NCI-H1417 (cell line): ENCODE results near the gene SH3BP5.
"Not testable (repeated sequence)": the region's sequence is repeated elsewhere in the genome, so short reads cannot be mapped to it uniquely, and the experiment has no call there.

Source experiments
- DNase-seq, 3 experiments: peaks; one replicate each; lab custom pipeline; 2025; lab: John Stamatoyannopoulos, UW

SH3BP5 gene, protein sequence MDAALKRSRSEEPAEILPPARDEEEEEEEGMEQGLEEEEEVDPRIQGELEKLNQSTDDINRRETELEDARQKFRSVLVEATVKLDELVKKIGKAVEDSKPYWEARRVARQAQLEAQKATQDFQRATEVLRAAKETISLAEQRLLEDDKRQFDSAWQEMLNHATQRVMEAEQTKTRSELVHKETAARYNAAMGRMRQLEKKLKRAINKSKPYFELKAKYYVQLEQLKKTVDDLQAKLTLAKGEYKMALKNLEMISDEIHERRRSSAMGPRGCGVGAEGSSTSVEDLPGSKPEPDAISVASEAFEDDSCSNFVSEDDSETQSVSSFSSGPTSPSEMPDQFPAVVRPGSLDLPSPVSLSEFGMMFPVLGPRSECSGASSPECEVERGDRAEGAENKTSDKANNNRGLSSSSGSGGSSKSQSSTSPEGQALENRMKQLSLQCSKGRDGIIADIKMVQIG

DNA sequence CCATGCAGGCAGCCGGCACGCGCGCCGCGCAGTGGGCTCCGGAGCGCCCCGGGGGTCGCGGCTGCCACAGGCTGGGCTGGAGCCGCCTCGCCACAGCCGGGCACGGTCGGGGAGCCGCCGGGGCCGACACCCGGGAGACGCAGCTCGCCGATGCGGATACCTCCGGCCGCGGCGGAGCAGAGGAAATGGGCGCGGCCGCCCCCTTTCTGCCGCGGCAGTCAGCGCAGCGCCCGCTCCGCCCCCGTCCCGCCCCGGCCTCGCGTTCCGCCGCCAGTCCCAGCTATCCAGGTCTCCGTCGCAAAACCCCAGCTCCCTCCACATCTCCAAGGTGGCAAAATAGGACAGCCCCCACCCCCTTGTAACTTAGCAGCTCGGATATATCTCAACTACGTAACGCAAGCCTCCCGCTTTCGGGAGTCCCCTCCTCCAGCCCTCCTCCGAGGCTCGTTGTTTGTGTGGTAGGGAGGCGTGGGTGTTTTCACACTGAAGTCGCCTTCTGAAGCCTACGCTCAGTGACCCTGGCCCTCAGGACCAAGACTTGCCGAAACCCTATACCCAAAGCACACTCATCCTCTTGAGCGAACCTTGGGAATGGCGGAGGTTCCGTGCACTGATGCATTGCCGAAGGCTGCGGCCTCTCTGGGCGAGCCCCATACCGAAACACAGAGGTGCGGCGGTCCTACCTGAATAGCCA lies at the start of gene SH3BP5:
Gene SH3BP5 (minus strand): TSS at position 182 of the 694 bp plus-strand sequence. CDS start 178 bp downstream, at position 4.
- DNase-seq: peak; percentile 29 to 75 (median 70)

DNA sequence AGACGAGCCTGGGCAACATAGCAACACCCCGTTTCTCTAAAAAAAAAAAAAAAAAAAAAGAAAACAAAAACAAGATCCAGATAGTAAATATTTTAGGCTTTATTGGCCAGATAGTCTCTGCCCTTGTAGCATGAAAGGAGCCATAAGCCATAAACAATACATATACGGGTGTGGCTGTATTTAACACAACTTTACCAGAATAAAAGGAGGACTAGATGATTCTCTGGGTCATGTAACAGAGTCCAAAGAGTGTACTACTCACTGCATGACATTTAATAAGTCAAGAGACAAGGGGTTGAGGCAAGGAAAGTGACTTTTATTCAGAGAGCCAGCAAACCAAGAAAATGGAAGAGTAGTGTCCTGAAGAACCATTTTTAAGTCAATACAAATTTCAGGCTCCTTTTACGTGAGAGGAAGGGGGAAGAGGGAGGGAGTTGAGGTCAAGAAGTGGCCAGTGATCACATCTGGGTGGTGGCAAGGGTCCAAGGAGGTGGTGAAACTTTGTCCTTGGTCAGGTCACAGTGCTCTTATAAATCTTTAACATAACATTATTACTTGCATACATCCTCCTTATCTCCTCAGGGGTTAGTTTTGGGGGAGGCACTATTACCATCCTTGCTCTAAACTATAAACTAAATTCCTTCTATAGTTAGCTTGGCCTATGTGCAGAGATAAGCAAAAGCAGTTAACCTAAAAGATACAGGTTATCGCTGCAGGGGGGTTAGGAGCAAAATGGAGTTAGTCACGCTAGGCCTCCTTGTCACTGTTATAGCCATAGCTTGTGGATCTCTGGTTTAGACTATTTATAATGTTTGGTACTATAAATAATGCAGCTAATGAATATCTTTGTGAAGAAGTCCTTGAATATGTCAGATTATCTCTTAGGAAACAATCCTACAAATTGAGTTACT lies 48.8 kb upstream of the SH3BP5 start:
- no peak for DNase-seq

GRCh38 chr3:15377961-15378791 lies 45.8 kb upstream of the SH3BP5 start:
- DNase-seq: peak; percentile 77 to 93 (median 83)

DNA sequence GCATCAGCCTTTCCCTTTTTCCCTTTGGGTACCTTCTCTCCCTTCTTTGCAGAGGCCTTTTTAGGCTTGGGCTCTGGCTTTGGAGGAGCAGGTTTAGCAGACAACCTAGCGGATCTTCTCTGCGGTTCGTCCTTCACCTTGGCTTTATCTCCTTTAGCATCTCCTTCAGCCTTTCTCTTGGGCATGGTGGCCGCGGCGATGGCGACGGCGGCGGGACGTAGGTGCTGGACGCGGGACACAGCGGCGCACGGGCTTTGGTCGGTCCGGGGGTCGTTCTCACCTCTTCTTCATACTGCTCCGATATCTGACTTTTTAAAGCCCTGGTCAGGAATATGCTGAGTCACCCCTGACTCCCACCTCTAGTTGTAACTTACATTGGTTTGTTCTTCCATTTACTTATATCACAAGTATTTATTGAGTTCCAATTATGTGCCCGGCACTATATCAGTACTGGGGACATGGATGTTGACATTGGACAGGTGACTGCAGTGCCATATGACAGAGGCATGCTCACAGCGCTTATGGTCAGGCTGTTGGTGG lies 43.1 kb upstream of the SH3BP5 start:
- no peak for DNase-seq

DNA sequence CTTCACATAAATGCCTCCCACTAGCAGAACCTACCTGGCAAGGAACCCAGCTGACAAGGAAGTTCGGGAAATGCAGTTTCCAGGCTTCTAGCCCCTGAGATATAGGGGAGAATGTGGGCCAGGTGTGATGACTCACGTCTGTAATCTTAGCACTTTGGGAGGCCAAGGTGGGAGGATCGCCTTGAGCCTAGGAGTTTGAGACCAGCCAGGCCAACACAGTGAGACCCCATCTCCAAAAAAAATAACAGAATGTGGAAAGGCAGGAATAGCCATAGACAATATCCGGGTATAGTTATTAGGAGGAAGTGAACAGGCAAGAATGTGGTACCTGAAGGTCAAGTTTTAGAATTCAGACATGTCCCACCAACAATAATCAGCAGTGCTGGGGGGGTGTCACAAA lies 40.5 kb upstream of the SH3BP5 start:
- no peak for DNase-seq

DNA sequence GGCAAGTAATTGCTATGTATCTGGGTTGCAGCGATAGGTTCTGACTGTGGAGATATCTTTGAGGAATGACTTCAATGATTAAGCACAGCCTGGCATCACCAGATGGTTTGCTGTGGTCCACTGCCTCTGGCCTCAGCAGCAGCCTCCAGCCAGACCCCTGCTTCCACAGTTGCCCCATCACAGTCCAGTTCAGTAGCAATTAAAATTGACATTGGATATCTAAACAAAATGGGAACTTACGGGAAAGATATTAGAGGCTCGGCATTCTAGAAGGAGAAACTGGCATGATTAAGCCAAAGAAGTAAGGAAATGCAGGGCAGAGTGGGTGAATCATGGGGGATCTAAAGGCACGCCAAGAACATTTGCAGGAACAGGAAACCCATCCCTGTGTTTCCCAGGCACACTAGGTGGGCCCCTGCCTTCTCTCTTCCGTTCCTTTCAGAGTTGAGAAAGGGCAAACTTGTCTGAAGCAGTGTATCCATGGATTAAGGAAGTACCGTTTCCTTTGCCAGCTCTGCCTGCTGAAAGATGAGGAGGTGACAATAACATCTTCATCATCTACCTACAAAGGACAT lies 36.3 kb upstream of the SH3BP5 start:
- DNase-seq: no peak

DNA sequence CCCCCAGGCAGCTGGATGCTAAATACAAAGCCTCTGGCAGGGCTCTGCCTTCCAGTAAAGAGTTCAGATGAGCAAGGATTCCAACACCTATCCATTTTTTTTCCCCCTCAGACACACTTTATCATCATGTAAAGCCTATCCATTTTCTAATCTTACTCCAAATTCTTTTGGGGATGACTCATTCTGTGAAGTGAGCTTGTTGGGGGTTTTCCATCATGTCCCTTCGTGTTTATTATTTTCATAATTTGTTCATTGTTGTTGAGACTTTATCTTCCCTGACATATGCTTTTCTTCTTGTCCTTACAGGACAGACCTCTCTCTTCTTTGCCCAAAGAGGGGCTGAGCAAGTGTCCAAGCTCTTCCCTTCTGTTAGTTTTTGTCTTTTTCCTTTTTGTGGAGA lies 34.7 kb upstream of the SH3BP5 start:
- DNase-seq: no peak

DNA sequence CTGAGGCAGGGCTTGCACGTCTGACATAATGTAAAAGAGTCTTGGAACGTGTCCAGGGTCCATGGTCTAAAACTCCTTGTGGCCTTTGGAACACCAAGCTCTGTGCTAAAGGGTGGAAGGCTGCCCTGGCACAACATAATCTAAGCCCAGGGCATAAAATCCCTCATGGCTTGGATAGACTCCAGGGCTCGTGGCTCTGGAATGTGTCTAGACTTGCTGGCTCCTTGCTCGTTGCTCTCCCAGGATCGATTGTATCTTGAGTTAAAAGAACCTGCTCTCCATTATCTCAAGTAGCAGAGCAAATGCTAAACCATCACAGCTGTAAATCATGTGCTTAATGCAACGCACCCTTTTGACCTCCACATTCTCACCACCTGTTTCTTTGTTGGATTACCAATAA lies 31.7 kb upstream of the SH3BP5 start:
- DNase-seq: peak in 1 of 3 experiments; percentile 10

- DNase-seq: no peak
These were observed 29.3 kb upstream of the SH3BP5 start for GRCh38 chr3:15361494-15362214.

- no peak for DNase-seq
These were observed 28.6 kb upstream of the SH3BP5 start for GRCh38 chr3:15360788-15361493.

- DNase-seq: no peak
These were observed 27.5 kb upstream of the SH3BP5 start for GRCh38 chr3:15359677-15360397.

DNA sequence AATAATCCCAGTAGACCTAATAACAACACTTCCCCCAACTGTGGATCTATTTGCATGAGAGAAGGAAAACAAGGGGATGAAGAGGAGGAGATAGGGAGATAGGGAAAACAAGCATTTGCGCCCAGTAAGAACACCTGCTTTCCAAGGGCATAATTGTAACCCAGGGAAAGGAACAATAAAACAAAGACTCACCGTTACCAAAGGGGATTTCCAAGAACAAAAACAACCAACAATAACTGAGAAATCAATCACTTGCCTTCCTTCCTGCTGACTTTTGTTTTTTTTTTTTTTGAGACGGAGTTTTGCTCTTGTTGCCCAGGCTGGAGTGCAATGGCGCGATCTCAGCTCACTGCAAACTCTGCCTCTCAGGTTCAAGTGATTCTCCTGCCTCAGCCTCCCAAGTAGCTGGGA lies 24.3 kb upstream of the SH3BP5 start:
- DNase-seq: peak in 1 of 3 experiments; percentile 58

DNA sequence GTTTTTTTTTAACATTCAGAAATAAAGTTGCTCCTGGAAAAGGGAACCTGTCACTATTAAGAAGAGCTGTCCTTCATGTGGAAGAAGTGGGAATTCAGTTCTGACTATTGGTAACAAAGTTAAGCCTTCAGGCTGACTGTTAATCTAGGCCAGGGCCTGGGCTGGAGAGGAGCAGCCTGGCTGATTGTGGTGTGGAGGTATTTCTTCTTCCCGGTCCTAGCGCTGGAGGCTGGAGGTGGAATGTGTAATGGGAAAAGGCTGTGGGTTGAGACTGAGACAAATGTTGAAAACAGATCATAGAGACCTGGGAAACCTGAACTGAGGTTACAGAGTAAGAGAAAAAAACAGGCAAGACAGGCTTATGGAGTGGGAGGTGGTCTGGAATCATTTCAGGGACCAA lies 23.8 kb upstream of the SH3BP5 start:
- DNase-seq: no peak

- no peak for DNase-seq
These were observed 22.7 kb upstream of the SH3BP5 start for GRCh38 chr3:15355086-15355485.

DNA sequence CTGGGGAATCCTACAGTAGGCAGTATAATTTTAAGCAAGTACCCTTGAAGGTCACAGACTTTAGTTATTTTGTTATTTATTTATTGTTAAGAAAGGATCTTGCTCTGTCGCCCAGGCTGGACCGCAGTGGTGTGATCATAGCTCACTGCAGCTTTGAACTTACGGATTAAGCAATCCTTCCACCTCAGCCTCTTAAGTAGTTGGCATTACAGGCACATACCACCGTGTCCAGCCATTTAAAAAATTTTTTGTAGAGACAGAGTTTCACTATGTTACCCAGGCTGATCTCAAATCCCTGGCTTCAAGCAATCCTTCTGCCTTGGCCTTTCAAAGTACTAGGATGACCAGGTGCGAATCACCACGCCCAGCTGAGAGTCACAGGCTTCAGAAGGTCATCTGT lies 22.1 kb upstream of the SH3BP5 start:
- no peak for DNase-seq

DNA sequence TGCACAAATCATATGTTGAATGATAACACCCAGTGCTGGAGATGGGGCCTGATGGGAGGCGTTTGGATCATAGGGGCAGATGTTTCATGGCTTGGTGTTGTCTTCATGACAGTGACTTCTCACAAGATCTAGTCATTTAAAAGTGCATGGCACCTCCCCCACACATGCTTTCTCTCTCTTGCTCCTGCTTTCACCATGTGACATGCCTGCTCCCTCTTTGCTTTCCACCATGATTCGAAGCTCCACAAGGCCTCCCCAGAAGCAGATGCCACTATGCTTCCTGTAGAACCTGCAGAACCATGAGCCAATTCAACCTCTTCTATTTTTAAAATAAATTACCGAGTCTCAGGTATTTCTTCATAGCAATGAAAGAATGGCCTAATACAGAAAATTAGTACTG lies 17.8 kb upstream of the SH3BP5 start:
- no peak for DNase-seq

DNA sequence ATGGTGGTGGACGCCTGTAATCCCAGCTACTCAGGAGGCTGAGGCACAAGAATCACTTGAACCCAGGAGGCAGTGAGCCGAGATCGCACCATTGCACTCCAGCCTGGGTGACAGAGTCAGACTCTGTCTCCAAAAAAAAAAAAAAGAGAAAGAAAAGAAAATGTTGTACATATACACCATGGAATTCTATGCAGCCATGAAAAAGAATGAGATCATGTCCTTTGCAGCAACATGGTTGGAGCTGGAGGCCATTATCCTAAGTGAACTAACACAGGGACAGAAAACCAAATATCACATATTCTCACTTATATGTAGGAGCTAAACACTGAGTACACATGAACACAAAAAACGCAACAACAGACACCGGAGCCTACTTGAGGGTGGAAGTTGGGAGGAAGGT lies 17.1 kb upstream of the SH3BP5 start:
- DNase-seq: not testable (repeated sequence)

GRCh38 chr3:15348246-15348645 lies 15.9 kb upstream of the SH3BP5 start:
- no peak for DNase-seq

DNA sequence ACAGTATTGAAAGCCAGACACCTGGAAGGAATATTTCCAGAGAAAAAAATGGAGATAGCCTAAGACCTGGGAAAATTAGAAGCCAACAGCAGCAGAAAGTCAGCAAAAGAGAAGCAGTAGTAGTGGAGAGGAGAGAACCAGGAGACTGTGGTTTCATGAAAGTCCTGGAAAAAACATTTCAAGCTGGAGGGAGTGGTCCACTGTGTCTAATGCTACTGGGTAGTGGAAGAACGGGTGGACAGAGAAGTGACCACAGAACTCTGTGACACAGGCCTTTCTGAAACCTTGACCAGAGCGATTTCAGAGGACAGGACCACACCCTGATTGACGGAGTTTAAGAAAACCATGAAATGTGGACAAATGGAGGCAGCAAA lies 15.3 kb upstream of the SH3BP5 start:
- no peak for DNase-seq
